ENCODE measurements around the gene ZNF740.
"Not testable (repeated sequence)": the region's sequence is repeated elsewhere in the genome, so short reads cannot be mapped to it uniquely, and the experiment has no call there.

The ZNF740 gene

GRCh38 chr12:53173085-53173715 is 7.3 kb upstream of the ZNF740 start:
- no peak for DNase-seq (ENCODE audit: low read depth)

GRCh38 chr12:53174881-53175491 is 5.5 kb upstream of the ZNF740 start:
- DNase-seq (ENCODE audit: low read depth): no peak

GRCh38 chr12:53176750-53177149 is 3.8 kb upstream of the ZNF740 start:
- no peak for DNase-seq (ENCODE audit: low read depth)

GRCh38 chr12:53177447-53177846 is 3.1 kb upstream of the ZNF740 start:
- not testable (repeated sequence) for DNase-seq (ENCODE audit: low read depth)

GRCh38 chr12:53178803-53179202 is 1.7 kb upstream of the ZNF740 start:
- not testable (repeated sequence) for DNase-seq (ENCODE audit: low read depth)

- DNase-seq (ENCODE audit: low read depth): no peak
Observed at GRCh38 chr12:53179687-53180219, 769 bp upstream of the ZNF740 start.

- DNase-seq (ENCODE audit: low read depth): no peak
Observed at GRCh38 chr12:53180931-53181645, 566 bp downstream of the ZNF740 start.

GRCh38 chr12:53181935-53182334 is 1.4 kb downstream of the ZNF740 start:
- no peak for DNase-seq (ENCODE audit: low read depth)

GRCh38 chr12:53182903-53183302 is 2.4 kb downstream of the ZNF740 start:
- DNase-seq (ENCODE audit: low read depth): no peak

GRCh38 chr12:53184828-53185227 is 4.3 kb downstream of the ZNF740 start:
- DNase-seq (ENCODE audit: low read depth): no peak

- DNase-seq (ENCODE audit: low read depth): no peak
Observed at GRCh38 chr12:53185582-53186153, 5.1 kb downstream of the ZNF740 start.

GRCh38 chr12:53186745-53187144 is 6.2 kb downstream of the ZNF740 start:
- DNase-seq (ENCODE audit: low read depth): no peak

- no peak for DNase-seq (ENCODE audit: low read depth)
Observed at GRCh38 chr12:53187145-53187899, 6.8 kb downstream of the ZNF740 start.

GRCh38 chr12:53190108-53190729 is 9.7 kb downstream of the ZNF740 start:
- DNase-seq (ENCODE audit: low read depth): no peak

- no peak for DNase-seq (ENCODE audit: low read depth)
Observed at GRCh38 chr12:53191096-53191884, 10.8 kb downstream of the ZNF740 start.

- no peak for DNase-seq (ENCODE audit: low read depth)
Observed at GRCh38 chr12:53191885-53192530, 11.5 kb downstream of the ZNF740 start.

GRCh38 chr12:53192531-53193021 is 12.1 kb downstream of the ZNF740 start:
- DNase-seq (ENCODE audit: low read depth): no peak

GRCh38 chr12:53193040-53193439 is 12.5 kb downstream of the ZNF740 start:
- no peak for DNase-seq (ENCODE audit: low read depth)

GRCh38 chr12:53193985-53194716 is 13.6 kb downstream of the ZNF740 start:
- no peak for DNase-seq (ENCODE audit: low read depth)
